HepG2 (cell line): ENCODE data around the gene CCDC6. TPM values are rescaled to one million over a fixed set of nuclear protein-coding genes. Genes with fewer than 3 reads are reported as not detected.

Source experiments
- ATAC-seq: fragments of 200-7000 bp; cut with Tn5 transposase; 3 replicates; pipeline ENCODE4 v1.9.1; 2020; ENCODE audit warnings: mild to moderate bottlenecking, moderate library complexity
- BruUV-seq: library from RNA; stranded (reverse); fragments of 400-500 nt; replicated peaks from 2 replicates; lab custom pipeline; 2021; lab: Mats Ljungman, UMichigan
- CTCF ChIA-PET: fragments of 300-600 bp; formaldehyde crosslinking; extraction: SDS; loops from one replicate; lab custom pipeline; 2021; ENCODE audit warnings: low total read pairs, inconsistent platforms, low intra/inter-chr PET ratio; lab: Yijun Ruan, JAX
- POLR2A ChIA-PET: fragments of 350-600 bp; sonication (Branson Sonifier 250); formaldehyde crosslinking; loops from one replicate; lab custom pipeline; 2020; ENCODE audit warnings: antibody characterized with exemption, inconsistent platforms; lab: Yijun Ruan, JAX
- DNase-seq: peaks from one replicate; pipeline ENCODE4 v3.0.0-alpha.2; 2015; ENCODE audit warnings: low spot score
- FAIRE-seq: peaks from 3 replicates; lab custom pipeline; 2011; peaks lifted over from hg19 to GRCh38; lab: Jason Lieb, UNC
- H2AFZ ChIP-seq: one replicate; pipeline ENCODE4 v1.6.1; 2011; ENCODE audit warnings: low read length, inconsistent platforms
- H3K27ac ChIP-seq: fragments of 300-600 bp; 3 replicates; pipeline ENCODE4 v1.8.0; 2011; ENCODE audit warnings: mixed run types, mild to moderate bottlenecking, mixed read lengths, low read length, inconsistent platforms; ENCODE audit not compliant: insufficient read depth; ENCODE audit errors: extremely low read length
- H3K27me3 ChIP-seq, 2 experiments: fragments of 200-600 bp in 1 of 2; 2 replicates in 1 of 2; 3 replicates in 1 of 2; pipeline versions ENCODE4 v1.6.0 to v1.8.0; 2011; ENCODE audit warnings: low read length in 2 of 2, mild to moderate bottlenecking in 2 of 2, moderate library complexity in 2 of 2, inconsistent platforms in 1 of 2; ENCODE audit not compliant: insufficient read depth in 2 of 2, control insufficient read depth in 1 of 2
- H3K36me3 ChIP-seq, 2 experiments: fragments of 200-600 bp in 1 of 2; replicated peaks in 1 of 2; 2 replicates in 1 of 2; 3 replicates in 1 of 2; pipeline versions ENCODE4 v1.5.1 to v1.8.0; 2011; ENCODE audit warnings: low read length in 2 of 2, inconsistent platforms in 1 of 2; ENCODE audit not compliant: insufficient read depth in 2 of 2, control insufficient read depth in 1 of 2
- H3K4me1 ChIP-seq: 2 replicates; pipeline ENCODE4 v1.5.1; 2012; ENCODE audit warnings: low read length, inconsistent platforms; ENCODE audit not compliant: insufficient read depth
- H3K4me2 ChIP-seq: 2 replicates; pipeline ENCODE4 v1.6.0; 2011; ENCODE audit warnings: low read depth, low read length, inconsistent platforms
- H3K4me3 ChIP-seq, 3 experiments: fragments of 200-600 bp in 1 of 3; sonication (generic), shearing (Covaris generic) in 1 of 3; replicated peaks in 1 of 3; 2 replicates each; pipeline ENCODE4 v1.5.1; 2011 to 2016; ENCODE audit warnings: low read length in 3 of 3, inconsistent platforms in 2 of 3, low read depth in 2 of 3, mild to moderate bottlenecking in 2 of 3, control low read depth in 1 of 3, mixed read lengths in 1 of 3; ENCODE audit not compliant: insufficient read depth in 1 of 3
- H3K79me2 ChIP-seq: one replicate; pipeline ENCODE4 v1.6.1; 2011; ENCODE audit warnings: low read length, inconsistent platforms; ENCODE audit not compliant: insufficient read depth
- H3K9ac ChIP-seq: 2 replicates; pipeline ENCODE4 v1.6.0; 2011; ENCODE audit warnings: mild to moderate bottlenecking, low read depth, low read length, inconsistent platforms; ENCODE audit not compliant: insufficient read depth
- H3K9me3 ChIP-seq: 2 replicates; pipeline ENCODE4 v1.5.1; 2012; ENCODE audit warnings: mild to moderate bottlenecking, low read length
- H4K20me1 ChIP-seq: 2 replicates; pipeline ENCODE4 v1.6.0; 2011; ENCODE audit warnings: inconsistent platforms, mild to moderate bottlenecking, low read length, moderate library complexity; ENCODE audit not compliant: insufficient read depth
- ATF7-NPFF ChIP-seq: sonication (generic); formaldehyde crosslinking; IDR thresholded peaks from 2 replicates; pipeline ENCODE4 v1.8.1; 2023; ENCODE audit warnings: mild to moderate bottlenecking, low read depth, missing genetic modification reagents, moderate library complexity
- ERF ChIP-seq: IDR thresholded peaks from 2 replicates; pipeline ENCODE4 v1.6.1; 2018; ENCODE audit warnings: missing biosample characterization, missing genetic modification reagents
- MTF2 ChIP-seq: sonication (generic); formaldehyde crosslinking; IDR thresholded peaks from 2 replicates; pipeline ENCODE4 v1.5.0; 2020; ENCODE audit warnings: missing genetic modification reagents, borderline replicate concordance
- POLR2AphosphoS5 ChIP-seq: IDR thresholded peaks from 2 replicates; pipeline ENCODE4 v1.6.1; 2012; ENCODE audit warnings: low read depth, low read length
- PREB ChIP-seq: sonication (generic); formaldehyde crosslinking; IDR thresholded peaks from 2 replicates; pipeline ENCODE4 v1.4.0; 2020; ENCODE audit warnings: missing genetic modification reagents
- TOPORS ChIP-seq: sonication (generic); formaldehyde crosslinking; IDR thresholded peaks from 2 replicates; pipeline ENCODE4 v1.8.0; 2023; ENCODE audit warnings: mild to moderate bottlenecking, missing genetic modification reagents
- USF2 ChIP-seq, 2 experiments: sonication (generic) in 1 of 2; formaldehyde crosslinking in 1 of 2; IDR thresholded peaks; 2 replicates each; pipeline versions ENCODE4 v1.5.1 to v1.6.1; 2011 to 2020; ENCODE audit warnings: borderline replicate concordance in 1 of 2, low read depth in 1 of 2, low read length in 1 of 2, mild to moderate bottlenecking in 1 of 2, missing genetic modification reagents in 1 of 2, moderate library complexity in 1 of 2
- ZNF251 ChIP-seq: sonication (generic); formaldehyde crosslinking; IDR thresholded peaks from 2 replicates; pipeline ENCODE4 v1.9.0; 2021; ENCODE audit warnings: mild to moderate bottlenecking, missing genetic modification reagents
- ZNF431 ChIP-seq: sonication (generic); formaldehyde crosslinking; IDR thresholded peaks from 2 replicates; pipeline ENCODE4 v1.9.0; 2022; ENCODE audit warnings: missing genetic modification reagents, low read depth, mild to moderate bottlenecking, borderline replicate concordance
- ZNF484 ChIP-seq: sonication (generic); formaldehyde crosslinking; IDR thresholded peaks from 2 replicates; pipeline ENCODE4 v1.5.1; 2020; ENCODE audit warnings: mild to moderate bottlenecking, low read depth, missing genetic modification reagents, borderline replicate concordance
- WGBS: methylation state at CpG from one replicate; pipeline ENCODE4 v1.1.6; 2017; ENCODE audit warnings: low lambda C conversion rate; 5-methylcytosine and 5-hydroxymethylcytosine counted together
- in situ Hi-C: cut with HindIII; loops from 2 replicates; pipeline ENCODE4 v1.10.0; 2017; ENCODE audit warnings: low pct_unique_long_range_greater_than_20kb; ENCODE audit not compliant: extremely low pct_ligation_motif_present
- intact Hi-C: fragments of 100-400 bp; cut with micrococcal nuclease; formaldehyde crosslinking; loops from one replicate; pipeline ENCODE4 v1.10.0; 2022; ENCODE audit not compliant: unreplicated experiment
- polyA plus RNA-seq, 8 experiments: library from polyadenylated mRNA; depleted of rRNA in 3 of 8; stranded (reverse) in 7 of 8; unstranded in 1 of 8; fragments of >200 nt; fragmentation: Illumina TruSeq in 4 of 8; extraction: Trizol in 4 of 8; gene quantifications; 2 replicates each; pipeline versions ENCODE4 v1.2.1 to v1.2.3, GENCODE V29; 2011 to 2016; ENCODE audit warnings: low read depth in 4 of 8, missing spikeins in 1 of 8, mixed read lengths in 1 of 8; ENCODE audit not compliant: insufficient read depth in 1 of 8
- total RNA-seq, 5 experiments: library from RNA; depleted of rRNA; stranded (reverse); fragments of >200 nt; fragmentation: Illumina TruSeq; extraction: Trizol; gene quantifications; 2 replicates each; pipeline ENCODE4 v1.2.3, GENCODE V29; 2016; ENCODE audit warnings: low read depth in 1 of 5

CCDC6 gene
- total and polyA plus RNA-seq, 2 of the 13 experiments (the other 11 are each of a cell fraction or from before 2014, with no cell fraction given) = 17.9 to 18.3 TPM

GRCh38 chr10:59869594-59869940 lies 36.8 kb downstream of the CCDC6 start:
- no peaks in the 10 kb centered on the region for H3K27me3 ChIP-seq
- no peak overlapping the region for H3K27ac ChIP-seq
- no peak overlapping the region for H3K4me3 ChIP-seq
- H3K9ac ChIP-seq = no peak overlapping the region
- H3K4me2 ChIP-seq = no peak overlapping the region
- POLR2A ChIA-PET = no interaction called here
- H3K4me1 ChIP-seq = peaks cover 11% of the 10 kb centered on the region
- in situ Hi-C loops = loop anchor here (25.0 kb wide), 1 partner anchor 168 kb away; no protein-coding TSS in a partner anchor
- CTCF ChIA-PET = no interaction called here
- FAIRE-seq = no peak
- peaks cover 10% of the 10 kb centered on the region for H4K20me1 ChIP-seq
- BruUV-seq = no TSS peak
- WGBS = 94% methylated on average over 6 of the region's 6 CpGs
- ATAC-seq = no peak
- TF ChIP-seq ZNF431 (CRISPR knock-in tag) (no peak), ERF (CRISPR knock-in tag) (no peak), USF2 (IDR thresholded peaks at IDR 0.05; ENCODE audit: low read depth, low read length) (no peak), USF2 (CRISPR knock-in tag; IDR thresholded peaks at IDR 0.05; ENCODE audit: borderline replicate concordance) (no peak), PREB (no peak), ZNF484 (CRISPR knock-in tag) (no peak), MTF2 (CRISPR knock-in tag) (no peak), POLR2AphosphoS5 (no peak), TOPORS (CRISPR knock-in tag) (no peak), ZNF251 (CRISPR knock-in tag) (no peak), ATF7-NPFF (CRISPR knock-in tag) (no peak)
- intact Hi-C loops = no loop called here
- H2AFZ ChIP-seq = no peak overlapping the region
- H3K9me3 ChIP-seq = no peaks in the 10 kb centered on the region
- peaks cover 56% of the 10 kb centered on the region for H3K79me2 ChIP-seq
- DNase-seq = no peak
- no peaks in the 10 kb centered on the region for H3K36me3 ChIP-seq
